IMR-90 (cell line): ENCODE measurements around the gene C1QTNF1.

ENCODE experiments used
- BHLHE40 ChIP-seq: fragments of 150-350 bp; IDR thresholded peaks from 2 replicates; pipeline ENCODE4 v1.6.1; 2016; ENCODE audit warnings: mild to moderate bottlenecking, low read depth, low read length
- CEBPB ChIP-seq: IDR thresholded peaks from 2 replicates; pipeline ENCODE4 v1.6.1; 2012; ENCODE audit warnings: low read depth, low read length, improper control_type of control experiment
- CHD1 ChIP-seq: IDR thresholded peaks from 2 replicates; pipeline ENCODE4 v1.6.1; 2012; ENCODE audit warnings: low read depth, low read length, improper control_type of control experiment
- MAFK ChIP-seq: IDR thresholded peaks from 2 replicates; pipeline ENCODE4 v1.6.1; 2012; ENCODE audit warnings: low read depth, low read length, improper control_type of control experiment
- MAZ ChIP-seq: IDR thresholded peaks from 2 replicates; pipeline ENCODE4 v1.6.1; 2012; ENCODE audit warnings: low read depth, mild to moderate bottlenecking, low read length, improper control_type of control experiment, moderate library complexity, borderline replicate concordance
- NFE2L2 ChIP-seq: fragments of 150-350 bp; IDR thresholded peaks from 2 replicates; pipeline ENCODE4 v1.6.1; 2016; ENCODE audit warnings: low read depth, mild to moderate bottlenecking, low read length
- POLR2A ChIP-seq: IDR thresholded peaks from 2 replicates; pipeline ENCODE4 v1.6.1; 2012; ENCODE audit warnings: mild to moderate bottlenecking, low read depth, low read length
- RAD21 ChIP-seq: IDR thresholded peaks from 2 replicates; pipeline ENCODE4 v1.6.1; 2012; ENCODE audit warnings: low read length, improper control_type of control experiment
- RCOR1 ChIP-seq: IDR thresholded peaks from 2 replicates; pipeline ENCODE4 v1.6.1; 2012; ENCODE audit warnings: mild to moderate bottlenecking, low read length, improper control_type of control experiment; ENCODE audit not compliant: insufficient replicate concordance
- RFX5 ChIP-seq: IDR thresholded peaks from 2 replicates; pipeline ENCODE4 v1.8.0; 2012; ENCODE audit warnings: low read depth, mild to moderate bottlenecking, low read length, moderate library complexity
- SMC3 ChIP-seq: fragments of 150-350 bp; IDR thresholded peaks from 2 replicates; pipeline ENCODE4 v1.6.1; 2016; ENCODE audit warnings: low read depth, mild to moderate bottlenecking, antibody characterized with exemption, low read length, moderate library complexity
- TF ChIP-seq, protein P1 (sequence below): conservative IDR thresholded peaks from 2 replicates; pipeline ENCODE4 v1.5.1; 2012; ENCODE audit warnings: mild to moderate bottlenecking, low read depth, low read length, improper control_type of control experiment
- TF ChIP-seq, protein P2 (sequence below): fragments of 150-350 bp; IDR thresholded peaks from 2 replicates; pipeline ENCODE4 v1.6.1; 2016; ENCODE audit warnings: low read depth, mild to moderate bottlenecking, low read length, moderate library complexity, borderline replicate concordance
- TF ChIP-seq, protein P3 (sequence below): fragments of 150-350 bp; IDR thresholded peaks from 2 replicates; pipeline ENCODE4 v1.6.1; 2017; ENCODE audit warnings: mild to moderate bottlenecking, antibody characterized with exemption, low read length, low read depth

DNA sequence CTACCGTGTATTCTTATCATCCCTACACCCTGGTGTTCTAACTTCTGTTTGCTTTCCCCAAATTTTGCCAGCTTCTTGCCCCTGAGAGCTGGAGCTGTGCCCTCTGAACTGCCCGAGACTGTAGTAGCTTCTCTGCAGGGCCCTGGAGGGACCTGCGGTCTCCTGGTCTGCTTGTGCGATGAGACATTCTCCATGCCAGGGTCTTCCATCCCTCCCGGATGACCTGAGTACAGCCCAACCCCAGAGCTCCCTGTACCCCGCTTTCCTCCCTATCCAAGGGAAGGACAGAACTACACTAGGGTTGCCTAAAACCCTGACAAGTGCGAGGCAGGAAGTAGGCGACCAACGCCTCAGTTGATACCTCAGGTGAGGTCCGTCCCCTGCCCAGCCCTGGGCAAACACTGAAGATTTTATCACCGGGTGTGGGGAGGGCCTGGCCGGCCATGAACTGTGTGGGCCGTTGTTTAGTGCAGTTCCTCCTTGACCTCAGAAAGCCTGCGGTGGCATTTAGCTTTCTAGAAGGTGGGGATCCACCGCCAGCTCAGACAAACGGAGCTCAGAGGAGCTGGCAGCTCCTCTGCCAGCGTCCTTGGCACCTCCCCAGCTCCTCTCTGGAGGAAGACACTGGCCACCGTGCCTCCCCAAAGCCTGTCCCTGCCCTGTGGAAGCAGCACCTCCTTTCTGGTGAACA lies 28.1 kb upstream of the C1QTNF1 start:
- TF ChIP-seq, protein P1, sequence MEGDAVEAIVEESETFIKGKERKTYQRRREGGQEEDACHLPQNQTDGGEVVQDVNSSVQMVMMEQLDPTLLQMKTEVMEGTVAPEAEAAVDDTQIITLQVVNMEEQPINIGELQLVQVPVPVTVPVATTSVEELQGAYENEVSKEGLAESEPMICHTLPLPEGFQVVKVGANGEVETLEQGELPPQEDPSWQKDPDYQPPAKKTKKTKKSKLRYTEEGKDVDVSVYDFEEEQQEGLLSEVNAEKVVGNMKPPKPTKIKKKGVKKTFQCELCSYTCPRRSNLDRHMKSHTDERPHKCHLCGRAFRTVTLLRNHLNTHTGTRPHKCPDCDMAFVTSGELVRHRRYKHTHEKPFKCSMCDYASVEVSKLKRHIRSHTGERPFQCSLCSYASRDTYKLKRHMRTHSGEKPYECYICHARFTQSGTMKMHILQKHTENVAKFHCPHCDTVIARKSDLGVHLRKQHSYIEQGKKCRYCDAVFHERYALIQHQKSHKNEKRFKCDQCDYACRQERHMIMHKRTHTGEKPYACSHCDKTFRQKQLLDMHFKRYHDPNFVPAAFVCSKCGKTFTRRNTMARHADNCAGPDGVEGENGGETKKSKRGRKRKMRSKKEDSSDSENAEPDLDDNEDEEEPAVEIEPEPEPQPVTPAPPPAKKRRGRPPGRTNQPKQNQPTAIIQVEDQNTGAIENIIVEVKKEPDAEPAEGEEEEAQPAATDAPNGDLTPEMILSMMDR = no peak
- TF ChIP-seq RCOR1 = no peak
- no peak for TF ChIP-seq POLR2A
- TF ChIP-seq CEBPB = no peak
- no peak for TF ChIP-seq SMC3
- TF ChIP-seq MAFK = no peak
- no peak for TF ChIP-seq RFX5
- TF ChIP-seq RAD21 = no peak
- TF ChIP-seq, protein P2, sequence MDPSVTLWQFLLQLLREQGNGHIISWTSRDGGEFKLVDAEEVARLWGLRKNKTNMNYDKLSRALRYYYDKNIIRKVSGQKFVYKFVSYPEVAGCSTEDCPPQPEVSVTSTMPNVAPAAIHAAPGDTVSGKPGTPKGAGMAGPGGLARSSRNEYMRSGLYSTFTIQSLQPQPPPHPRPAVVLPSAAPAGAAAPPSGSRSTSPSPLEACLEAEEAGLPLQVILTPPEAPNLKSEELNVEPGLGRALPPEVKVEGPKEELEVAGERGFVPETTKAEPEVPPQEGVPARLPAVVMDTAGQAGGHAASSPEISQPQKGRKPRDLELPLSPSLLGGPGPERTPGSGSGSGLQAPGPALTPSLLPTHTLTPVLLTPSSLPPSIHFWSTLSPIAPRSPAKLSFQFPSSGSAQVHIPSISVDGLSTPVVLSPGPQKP = no peak
- TF ChIP-seq, protein P3, sequence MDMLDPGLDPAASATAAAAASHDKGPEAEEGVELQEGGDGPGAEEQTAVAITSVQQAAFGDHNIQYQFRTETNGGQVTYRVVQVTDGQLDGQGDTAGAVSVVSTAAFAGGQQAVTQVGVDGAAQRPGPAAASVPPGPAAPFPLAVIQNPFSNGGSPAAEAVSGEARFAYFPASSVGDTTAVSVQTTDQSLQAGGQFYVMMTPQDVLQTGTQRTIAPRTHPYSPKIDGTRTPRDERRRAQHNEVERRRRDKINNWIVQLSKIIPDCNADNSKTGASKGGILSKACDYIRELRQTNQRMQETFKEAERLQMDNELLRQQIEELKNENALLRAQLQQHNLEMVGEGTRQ = no peak
- TF ChIP-seq MAZ = no peak
- no peak for TF ChIP-seq CHD1
- TF ChIP-seq BHLHE40 = no peak
- TF ChIP-seq NFE2L2 = no peak
